Measurements from ENCODE around the gene CD27. TPM values are rescaled to one million over a fixed set of nuclear protein-coding genes. Genes with fewer than 3 reads are reported as not detected.

CD27 gene
- total RNA-seq, 1 experiment from 2014 or later = not detected

DNA sequence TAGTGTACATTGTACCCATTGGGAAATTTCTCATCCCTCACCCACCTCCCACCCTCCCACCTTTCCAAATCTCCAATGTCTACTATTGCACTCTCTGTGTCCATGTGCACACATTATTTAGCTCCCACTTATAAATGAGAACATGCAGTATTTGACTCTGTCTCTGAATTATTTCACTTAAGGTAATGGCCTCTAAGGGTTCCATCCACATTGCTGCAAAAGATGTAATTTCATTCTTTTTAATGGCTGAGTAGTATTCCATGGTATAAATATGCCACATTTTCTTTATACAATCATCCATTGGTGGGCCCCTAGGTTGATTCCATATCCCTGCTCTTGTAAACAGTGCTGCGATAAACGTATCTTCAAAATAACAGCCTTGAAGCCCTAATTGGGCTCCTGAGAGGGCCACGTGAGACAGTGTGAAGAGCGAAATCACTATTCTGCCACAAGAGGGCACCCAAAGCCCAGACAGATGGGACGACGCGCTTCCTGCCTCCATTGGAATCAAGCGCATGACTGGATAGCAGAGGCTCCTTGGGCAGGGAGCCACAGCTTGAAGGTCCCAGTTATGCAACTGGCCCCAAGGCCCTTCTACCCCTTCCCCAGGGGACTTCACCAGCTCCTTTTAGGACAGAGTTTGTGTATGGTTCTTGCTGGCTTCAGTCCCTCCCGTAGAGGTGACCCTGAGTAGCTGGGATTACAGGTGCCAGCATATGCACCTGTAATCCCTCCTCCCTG, 21.3 kb upstream of the CD27 start:
- Histone ChIP-seq H3K4me1 (ENCODE audit: insufficient read depth, low read length) (peaks cover 9% of the 10 kb centered on the region), H3K27me3 (ENCODE audit: low read length) (no peaks in the 10 kb centered on the region), H3K9ac (ENCODE audit: low read length) (no peak overlapping the region), H3K4me3 (ENCODE audit: low read length) (no peak overlapping the region), H3K27ac (ENCODE audit: low read length) (no peak overlapping the region), H3K36me3 (ENCODE audit: low read depth, low read length) (no peaks in the 10 kb centered on the region), H3F3A (ENCODE audit: low read length, unreplicated experiment) (no peaks in the 10 kb centered on the region), H3K9me3 (ENCODE audit: low read length) (no peaks in the 10 kb centered on the region), H2AFZ (ENCODE audit: low read length) (0 out of 2 replicates have a peak overlapping the region, but pooled peaks have one; percentile 6), H3K79me2 (ENCODE audit: low read length) (no peaks in the 10 kb centered on the region), H3K4me2 (ENCODE audit: low read length) (no peak overlapping the region), H4K20me1 (ENCODE audit: low read length) (no peaks in the 10 kb centered on the region), H3K9me2 (replicated peaks; ENCODE audit: low read length) (no peaks in the 10 kb centered on the region)
- intact Hi-C loops (cut with micrococcal nuclease) = loop anchor here (1.0 to 5.0 kb wide), 4 partner anchors 42 to 134 kb away; partner anchors contain the start of genes GAPDH and IFFO1
- ATAC-seq (peak; percentile 95), DNase-seq (peak; percentile 84)
- POLR2A ChIA-PET (ENCODE audit: unreplicated experiment) = no interaction called here
- CTCF ChIA-PET = interaction anchor here (1.0 kb wide), 1 partner anchor 42 kb away, joined by 4 read pairs; no protein-coding TSS in a partner anchor
- TF ChIP-seq, protein P1, sequence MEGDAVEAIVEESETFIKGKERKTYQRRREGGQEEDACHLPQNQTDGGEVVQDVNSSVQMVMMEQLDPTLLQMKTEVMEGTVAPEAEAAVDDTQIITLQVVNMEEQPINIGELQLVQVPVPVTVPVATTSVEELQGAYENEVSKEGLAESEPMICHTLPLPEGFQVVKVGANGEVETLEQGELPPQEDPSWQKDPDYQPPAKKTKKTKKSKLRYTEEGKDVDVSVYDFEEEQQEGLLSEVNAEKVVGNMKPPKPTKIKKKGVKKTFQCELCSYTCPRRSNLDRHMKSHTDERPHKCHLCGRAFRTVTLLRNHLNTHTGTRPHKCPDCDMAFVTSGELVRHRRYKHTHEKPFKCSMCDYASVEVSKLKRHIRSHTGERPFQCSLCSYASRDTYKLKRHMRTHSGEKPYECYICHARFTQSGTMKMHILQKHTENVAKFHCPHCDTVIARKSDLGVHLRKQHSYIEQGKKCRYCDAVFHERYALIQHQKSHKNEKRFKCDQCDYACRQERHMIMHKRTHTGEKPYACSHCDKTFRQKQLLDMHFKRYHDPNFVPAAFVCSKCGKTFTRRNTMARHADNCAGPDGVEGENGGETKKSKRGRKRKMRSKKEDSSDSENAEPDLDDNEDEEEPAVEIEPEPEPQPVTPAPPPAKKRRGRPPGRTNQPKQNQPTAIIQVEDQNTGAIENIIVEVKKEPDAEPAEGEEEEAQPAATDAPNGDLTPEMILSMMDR (conservative IDR thresholded peaks at IDR 0.05; ENCODE audit: low read depth, low read length) = peak; percentile 77
- no peak for TF ChIP-seq EZH2 (IDR thresholded peaks at IDR 0.05; ENCODE audit: low read length, unreplicated experiment)
- BruUV-seq (replicated peaks) = no TSS peak

DNA sequence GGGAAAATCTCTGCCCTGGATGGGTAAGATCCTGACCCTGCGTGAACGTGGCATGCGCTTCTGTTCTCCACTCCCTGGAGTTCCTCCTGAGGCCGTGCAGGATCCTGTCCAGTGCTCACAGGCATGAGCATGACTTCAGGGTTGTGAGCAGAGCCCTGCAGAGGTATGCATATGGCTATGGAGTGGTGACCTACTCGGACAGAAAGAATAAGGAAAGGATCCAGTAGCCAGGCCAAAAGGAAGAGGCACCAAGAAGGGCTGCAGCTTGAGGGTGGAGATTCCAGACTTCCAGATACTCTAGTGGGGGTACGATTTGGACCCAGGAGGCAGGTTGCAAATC, 20.8 kb upstream of the CD27 start:
- H3K4me1 ChIP-seq (ENCODE audit: insufficient read depth, low read length) = peaks cover 9% of the 10 kb centered on the region
- no peak overlapping the region for H3K9ac ChIP-seq (ENCODE audit: low read length)
- no peaks in the 10 kb centered on the region for H4K20me1 ChIP-seq (ENCODE audit: low read length)
- H3F3A ChIP-seq (ENCODE audit: low read length, unreplicated experiment) = no peaks in the 10 kb centered on the region
- no peak for ATAC-seq
- H3K36me3 ChIP-seq (ENCODE audit: low read depth, low read length) = no peaks in the 10 kb centered on the region
- intact Hi-C loops (cut with micrococcal nuclease) = loop anchor here (5.0 kb wide), 2 partner anchors 108 to 133 kb away; partner anchors contain the start of genes GAPDH and IFFO1
- no peak overlapping the region for H3K4me2 ChIP-seq (ENCODE audit: low read length)
- no peak overlapping the region for H3K27ac ChIP-seq (ENCODE audit: low read length)
- ChIA-PET CTCF (interaction anchor here (1.0 kb wide), 1 partner anchor 41 kb away, joined by 4 read pairs; no protein-coding TSS in a partner anchor), POLR2A (ENCODE audit: unreplicated experiment) (no interaction called here)
- no peak for DNase-seq
- no peaks in the 10 kb centered on the region for H3K79me2 ChIP-seq (ENCODE audit: low read length)
- H3K9me2 ChIP-seq (replicated peaks; ENCODE audit: low read length) = no peaks in the 10 kb centered on the region
- no TSS peak for BruUV-seq (replicated peaks)
- no peak overlapping the region for H3K4me3 ChIP-seq (ENCODE audit: low read length)
- H3K27me3 ChIP-seq (ENCODE audit: low read length) = no peaks in the 10 kb centered on the region
- TF ChIP-seq, protein P1 (conservative IDR thresholded peaks at IDR 0.05; ENCODE audit: low read depth, low read length) = no peak
- TF ChIP-seq EZH2 (IDR thresholded peaks at IDR 0.05; ENCODE audit: low read length, unreplicated experiment) (no peak), EZH2phosphoT487 (IDR thresholded peaks at IDR 0.05; ENCODE audit: borderline replicate concordance, low read length) (no peak)
- 0 out of 2 replicates have a peak overlapping the region, but pooled peaks have one; percentile 6 for H2AFZ ChIP-seq (ENCODE audit: low read length)
- H3K9me3 ChIP-seq (ENCODE audit: low read length) = no peaks in the 10 kb centered on the region

DNA sequence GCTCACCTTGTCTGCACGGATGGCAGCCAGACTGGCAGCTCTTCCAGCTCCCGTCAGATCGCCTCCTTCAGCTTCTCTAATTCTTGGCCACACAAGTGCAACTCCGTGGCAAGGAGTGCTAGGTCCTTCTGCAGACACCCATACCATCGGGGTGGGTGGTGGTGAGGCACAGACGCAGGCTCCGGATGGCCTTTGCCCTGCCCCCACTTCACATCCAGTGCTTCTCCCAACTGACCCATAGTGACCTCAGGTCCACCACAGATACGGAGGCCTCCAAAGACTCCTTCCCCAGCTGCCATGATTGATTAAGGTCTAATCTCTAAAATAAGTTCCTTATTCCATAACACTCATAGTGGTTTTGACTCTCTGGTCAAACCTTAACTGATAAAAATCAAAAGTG, 19.9 kb upstream of the CD27 start:
- Histone ChIP-seq H3K36me3 (ENCODE audit: low read depth, low read length) (no peaks in the 10 kb centered on the region), H3K4me1 (ENCODE audit: insufficient read depth, low read length) (peaks cover 12% of the 10 kb centered on the region), H4K20me1 (ENCODE audit: low read length) (no peaks in the 10 kb centered on the region), H3K79me2 (ENCODE audit: low read length) (no peaks in the 10 kb centered on the region), H3K9me2 (replicated peaks; ENCODE audit: low read length) (no peaks in the 10 kb centered on the region), H3K4me2 (ENCODE audit: low read length) (no peak overlapping the region), H2AFZ (ENCODE audit: low read length) (no peak overlapping the region), H3K9ac (ENCODE audit: low read length) (no peak overlapping the region), H3F3A (ENCODE audit: low read length, unreplicated experiment) (no peaks in the 10 kb centered on the region), H3K27ac (ENCODE audit: low read length) (no peak overlapping the region), H3K4me3 (ENCODE audit: low read length) (no peak overlapping the region), H3K27me3 (ENCODE audit: low read length) (no peaks in the 10 kb centered on the region), H3K9me3 (ENCODE audit: low read length) (no peaks in the 10 kb centered on the region)
- ChIA-PET CTCF (interaction anchor here (0.6 kb wide), 1 partner anchor 63 kb away, joined by 4 read pairs; no protein-coding TSS in a partner anchor), POLR2A (ENCODE audit: unreplicated experiment) (no interaction called here)
- ATAC-seq (no peak), DNase-seq (no peak)
- intact Hi-C loops (cut with micrococcal nuclease) = loop anchor here (5.0 kb wide), 2 partner anchors 107 to 132 kb away; partner anchors contain the start of genes GAPDH and IFFO1
- no TSS peak for BruUV-seq (replicated peaks)
- TF ChIP-seq EZH2 (IDR thresholded peaks at IDR 0.05; ENCODE audit: low read length, unreplicated experiment) = no peak
- TF ChIP-seq, protein P1 (conservative IDR thresholded peaks at IDR 0.05; ENCODE audit: low read depth, low read length) = no peak
- no peak for TF ChIP-seq EZH2phosphoT487 (IDR thresholded peaks at IDR 0.05; ENCODE audit: borderline replicate concordance, low read length)

Data from PC-3 (cell line).